A673 (cell line): ENCODE data around the gene RRAS. TPM values are rescaled to one million over a fixed set of nuclear protein-coding genes. Genes with fewer than 3 reads are reported as not detected.

Source experiments
- BruUV-seq: library from RNA; stranded (reverse); fragments of 400-500 nt; replicated peaks from 2 replicates; lab custom pipeline; 2021; lab: Mats Ljungman, UMichigan
- CTCF ChIA-PET: fragments of 300-600 bp; sonication (Branson Sonifier 250); formaldehyde crosslinking; loops from one replicate; lab custom pipeline; 2022; ENCODE audit warnings: antibody characterized with exemption; lab: Charles Lee
- POLR2A ChIA-PET: fragments of 300-600 bp; sonication (Branson Sonifier 250); formaldehyde crosslinking; loops from one replicate; lab custom pipeline; 2022; ENCODE audit warnings: antibody characterized with exemption; ENCODE audit not compliant: low non-redundant PET; lab: Charles Lee
- DNase-seq: peaks from one replicate; pipeline ENCODE4 v3.0.0-alpha.2; 2015; ENCODE audit warnings: low spot score
- H3K27ac ChIP-seq: fragments of 200-600 bp; sonication (generic); 2 replicates; pipeline ENCODE4 v1.5.1; 2016; ENCODE audit warnings: mixed run types, low read depth, mild to moderate bottlenecking, mixed read lengths, antibody characterized with exemption, low read length; ENCODE audit not compliant: poor library complexity, severe bottlenecking
- H3K27me3 ChIP-seq: fragments of 200-600 bp; sonication (generic); replicated peaks from 2 replicates; pipeline ENCODE4 v1.6.1; 2017; ENCODE audit warnings: mixed run types, low read depth, mild to moderate bottlenecking, mixed read lengths, antibody characterized with exemption, low read length; ENCODE audit not compliant: insufficient read depth, poor library complexity
- H3K36me3 ChIP-seq: fragments of 200-600 bp; sonication (generic); 2 replicates; pipeline ENCODE4 v1.6.1; 2016; ENCODE audit warnings: mixed run types, mild to moderate bottlenecking, mixed read lengths, antibody characterized with exemption, low read length; ENCODE audit not compliant: insufficient read depth, poor library complexity, severe bottlenecking
- H3K4me1 ChIP-seq: fragments of 200-600 bp; sonication (generic); 2 replicates; pipeline ENCODE4 v1.6.1; 2017; ENCODE audit warnings: mixed run types, mild to moderate bottlenecking, mixed read lengths, antibody characterized with exemption, low read length; ENCODE audit not compliant: insufficient read depth, poor library complexity, severe bottlenecking
- H3K4me3 ChIP-seq: fragments of 200-600 bp; sonication (generic); 2 replicates; pipeline ENCODE4 v1.5.1; 2016; ENCODE audit warnings: low read depth, mixed run types, mild to moderate bottlenecking, mixed read lengths, low read length; ENCODE audit not compliant: poor library complexity, severe bottlenecking
- H3K9me3 ChIP-seq: fragments of 200-600 bp; sonication (generic); 2 replicates; pipeline ENCODE4 v1.6.1; 2016; ENCODE audit warnings: mixed run types, low read depth, mild to moderate bottlenecking, mixed read lengths, antibody characterized with exemption, low read length; ENCODE audit not compliant: poor library complexity, severe bottlenecking
- EZH2 ChIP-seq: fragments of 200-600 bp; sonication (generic); IDR thresholded peaks from 2 replicates; pipeline ENCODE4 v1.6.1; 2017; ENCODE audit warnings: borderline replicate concordance, low read depth, mild to moderate bottlenecking, mixed read lengths, antibody characterized with exemption, low read length; ENCODE audit not compliant: poor library complexity, severe bottlenecking
- intact Hi-C: fragments of 100-400 bp; cut with micrococcal nuclease; formaldehyde crosslinking; loops from one replicate; pipeline ENCODE4 v1.10.0; 2022; ENCODE audit not compliant: unreplicated experiment
- total RNA-seq: library from RNA; stranded (reverse); gene quantifications from 2 replicates; pipeline ENCODE4 v1.2.3, GENCODE V29; 2021
- TF ChIP-seq, protein P1 (sequence below): fragments of 300-800, 200-600 bp; sonication (generic); conservative IDR thresholded peaks from 2 replicates; pipeline ENCODE4 v1.5.1; 2017; ENCODE audit warnings: low read depth, mild to moderate bottlenecking, antibody characterized with exemption, low read length, moderate library complexity, mixed read lengths

The RRAS gene
- total RNA-seq, 1 experiment from 2014 or later, result 27.6 TPM

DNA sequence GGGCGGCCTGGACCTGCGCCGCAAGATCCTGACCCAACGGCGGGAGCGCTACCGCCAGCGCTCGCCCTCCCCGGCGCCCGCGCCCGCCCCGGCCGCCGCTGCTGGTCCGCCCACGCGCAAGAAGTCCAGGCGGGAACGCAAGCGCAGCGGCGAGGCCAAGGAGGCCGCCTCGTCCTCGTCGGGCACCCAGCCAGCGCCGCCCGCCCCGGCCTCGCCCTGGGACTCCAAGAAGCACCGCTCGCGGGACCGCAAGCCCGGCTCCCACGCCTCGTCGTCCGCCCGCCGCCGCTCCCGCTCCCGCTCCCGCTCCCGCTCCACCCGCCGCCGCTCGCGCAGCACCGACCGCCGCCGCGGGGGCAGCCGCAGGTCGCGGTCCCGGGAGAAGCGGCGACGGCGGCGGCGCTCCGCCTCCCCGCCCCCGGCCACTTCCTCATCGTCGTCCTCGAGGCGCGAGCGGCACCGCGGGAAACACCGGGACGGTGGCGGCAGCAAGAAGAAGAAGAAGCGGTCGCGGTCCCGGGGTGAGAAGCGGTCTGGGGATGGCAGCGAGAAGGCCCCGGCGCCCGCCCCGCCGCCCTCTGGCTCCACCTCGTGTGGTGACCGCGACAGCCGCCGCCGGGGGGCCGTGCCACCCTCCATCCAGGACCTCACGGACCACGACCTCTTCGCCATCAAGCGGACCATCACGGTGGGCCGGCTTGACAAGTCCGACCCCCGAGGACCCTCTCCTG lies 12.0 kb upstream of the RRAS start:
- DNase-seq, result no peak
- no TSS peak for BruUV-seq
- H3K4me3 ChIP-seq, result no peak overlapping the region
- H3K4me1 ChIP-seq, result no peaks in the 10 kb centered on the region
- peaks cover 72% of the 10 kb centered on the region for H3K36me3 ChIP-seq
- intact Hi-C loops, result no loop called here
- no peak overlapping the region for H3K27ac ChIP-seq
- ChIA-PET CTCF (no interaction called here), POLR2A (no interaction called here)
- H3K9me3 ChIP-seq, result no peaks in the 10 kb centered on the region
- TF ChIP-seq EZH2, result no peak
- TF ChIP-seq, protein P1, sequence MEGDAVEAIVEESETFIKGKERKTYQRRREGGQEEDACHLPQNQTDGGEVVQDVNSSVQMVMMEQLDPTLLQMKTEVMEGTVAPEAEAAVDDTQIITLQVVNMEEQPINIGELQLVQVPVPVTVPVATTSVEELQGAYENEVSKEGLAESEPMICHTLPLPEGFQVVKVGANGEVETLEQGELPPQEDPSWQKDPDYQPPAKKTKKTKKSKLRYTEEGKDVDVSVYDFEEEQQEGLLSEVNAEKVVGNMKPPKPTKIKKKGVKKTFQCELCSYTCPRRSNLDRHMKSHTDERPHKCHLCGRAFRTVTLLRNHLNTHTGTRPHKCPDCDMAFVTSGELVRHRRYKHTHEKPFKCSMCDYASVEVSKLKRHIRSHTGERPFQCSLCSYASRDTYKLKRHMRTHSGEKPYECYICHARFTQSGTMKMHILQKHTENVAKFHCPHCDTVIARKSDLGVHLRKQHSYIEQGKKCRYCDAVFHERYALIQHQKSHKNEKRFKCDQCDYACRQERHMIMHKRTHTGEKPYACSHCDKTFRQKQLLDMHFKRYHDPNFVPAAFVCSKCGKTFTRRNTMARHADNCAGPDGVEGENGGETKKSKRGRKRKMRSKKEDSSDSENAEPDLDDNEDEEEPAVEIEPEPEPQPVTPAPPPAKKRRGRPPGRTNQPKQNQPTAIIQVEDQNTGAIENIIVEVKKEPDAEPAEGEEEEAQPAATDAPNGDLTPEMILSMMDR, result no peak
- no peaks in the 10 kb centered on the region for H3K27me3 ChIP-seq

DNA sequence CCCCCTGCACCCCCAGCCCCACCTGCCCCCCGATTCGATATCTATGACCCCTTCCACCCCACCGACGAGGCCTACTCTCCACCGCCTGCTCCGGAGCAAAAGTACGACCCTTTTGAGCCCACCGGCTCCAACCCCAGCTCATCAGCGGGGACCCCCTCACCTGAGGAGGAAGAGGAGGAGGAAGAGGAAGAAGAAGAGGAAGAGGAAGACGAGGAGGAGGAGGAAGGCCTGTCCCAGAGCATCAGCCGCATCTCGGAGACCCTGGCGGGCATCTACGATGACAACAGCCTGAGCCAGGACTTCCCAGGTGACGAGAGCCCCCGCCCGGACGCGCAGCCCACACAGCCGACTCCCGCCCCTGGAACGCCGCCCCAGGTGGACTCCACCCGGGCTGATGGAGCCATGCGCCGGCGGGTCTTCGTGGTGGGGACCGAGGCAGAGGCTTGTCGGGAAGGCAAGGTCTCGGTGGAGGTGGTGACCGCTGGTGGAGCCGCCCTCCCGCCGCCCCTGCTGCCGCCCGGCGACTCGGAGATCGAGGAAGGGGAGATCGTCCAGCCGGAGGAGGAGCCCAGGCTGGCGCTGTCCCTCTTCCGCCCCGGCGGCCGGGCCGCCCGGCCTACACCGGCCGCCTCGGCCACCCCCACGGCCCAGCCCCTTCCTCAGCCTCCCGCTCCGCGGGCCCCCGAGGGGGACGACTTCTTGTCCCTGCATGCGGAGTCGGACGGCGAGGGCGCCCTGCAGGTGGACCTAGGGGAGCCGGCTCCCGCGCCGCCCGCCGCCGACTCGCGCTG lies 11.3 kb upstream of the RRAS start:
- intact Hi-C loops, result no loop called here
- CTCF ChIA-PET, result no interaction called here

DNA sequence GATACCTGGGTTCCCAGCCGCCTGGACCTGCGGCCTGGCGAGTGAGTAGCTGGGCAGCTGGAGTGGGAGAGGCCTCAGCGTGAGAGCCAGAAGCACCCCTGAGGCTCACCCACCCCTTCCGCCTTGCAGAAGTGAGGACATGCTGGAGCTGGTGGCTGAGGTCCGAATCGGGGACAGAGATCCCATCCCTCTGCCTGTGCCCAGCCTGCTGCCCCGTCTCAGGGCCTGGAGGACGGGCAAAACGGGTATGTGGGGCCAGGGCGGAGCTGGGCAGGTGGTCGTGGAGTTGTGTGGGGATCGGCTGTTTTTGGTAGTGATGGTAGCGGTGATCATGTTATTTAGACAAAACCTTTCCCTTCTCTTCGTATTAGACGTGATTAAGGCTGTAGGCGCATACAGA lies 6.6 kb upstream of the RRAS start:
- TF ChIP-seq, protein P1, result no peak
- TF ChIP-seq EZH2, result no peak
- ChIA-PET POLR2A (no interaction called here), CTCF (no interaction called here)
- H3K27ac ChIP-seq, result peak overlapping the region; percentile 26
- peaks cover 49% of the 10 kb centered on the region for H3K36me3 ChIP-seq
- no peaks in the 10 kb centered on the region for H3K9me3 ChIP-seq
- intact Hi-C loops, result no loop called here
- BruUV-seq, result no TSS peak
- peaks cover 11% of the 10 kb centered on the region for H3K4me1 ChIP-seq
- H3K4me3 ChIP-seq, result no peak overlapping the region
- no peak for DNase-seq
- H3K27me3 ChIP-seq, result no peaks in the 10 kb centered on the region

More for the DNA sequence above, 11.3 kb upstream of the RRAS start:
- H3K36me3 ChIP-seq, result peaks cover 72% of the 10 kb centered on the region
- no peaks in the 10 kb centered on the region for H3K4me1 ChIP-seq
- no peaks in the 10 kb centered on the region for H3K9me3 ChIP-seq
- H3K27ac ChIP-seq, result no peak overlapping the region
- POLR2A ChIA-PET, result no interaction called here
- TF ChIP-seq, protein P1, result no peak
- TF ChIP-seq EZH2, result no peak
- H3K4me3 ChIP-seq, result no peak overlapping the region
- no peaks in the 10 kb centered on the region for H3K27me3 ChIP-seq
- no TSS peak for BruUV-seq
- no peak for DNase-seq
